Measurements from ENCODE around the gene SLK. TPM values are rescaled to one million over a fixed set of nuclear protein-coding genes. Genes with fewer than 3 reads are reported as not detected.

SLK gene
- total and polyA plus RNA-seq, 12 donors = 6.7 to 75.4 (median 30.6) TPM

DNA sequence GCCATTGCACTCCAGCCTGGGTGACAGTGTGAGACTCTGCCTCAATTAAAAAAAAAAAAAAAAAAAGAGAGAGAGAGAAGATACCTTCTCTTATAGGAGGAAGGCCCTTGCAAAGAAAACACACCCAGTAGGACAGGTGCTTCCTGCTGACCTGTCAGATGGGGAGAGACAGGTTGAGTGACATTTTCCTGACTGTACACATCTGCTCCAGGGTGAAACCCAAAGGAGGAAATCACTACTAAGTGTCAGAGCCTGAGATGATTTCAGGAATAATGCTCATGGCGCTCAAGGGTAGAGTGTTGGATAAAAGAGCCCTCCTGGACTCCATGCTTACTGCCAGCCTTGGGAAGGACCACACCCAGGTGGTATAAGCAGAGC lies 47.3 kb upstream of the SLK start:
- no peak for TF ChIP-seq POLR2A (IDR thresholded peaks at IDR 0.05)
- no peak for DNase-seq
- Histone ChIP-seq H3K9me3 (replicated peaks in 1 of 3) (no peaks in the 10 kb centered on the region), H3K36me3 (replicated peaks in 1 of 2) (no peaks in the 10 kb centered on the region), H3K4me1 (replicated peaks in 1 of 2) (peaks cover 28 to 31% of the 10 kb centered on the region in 2 donors), H3K27ac (no peak overlapping the region), H3K27me3 (no peaks in the 10 kb centered on the region), H3K4me3 (no peak overlapping the region)
- intact Hi-C loops (cut with DNase I) = loop anchor here in 1 of 2 donors (5.0 kb wide), 1 partner anchor 48 kb away; the partner anchor contains the start of gene SLK
- WGBS, 4 donors = 92 to 100% (median 96%) methylated on average over 1 of the region's 1 CpG

DNA sequence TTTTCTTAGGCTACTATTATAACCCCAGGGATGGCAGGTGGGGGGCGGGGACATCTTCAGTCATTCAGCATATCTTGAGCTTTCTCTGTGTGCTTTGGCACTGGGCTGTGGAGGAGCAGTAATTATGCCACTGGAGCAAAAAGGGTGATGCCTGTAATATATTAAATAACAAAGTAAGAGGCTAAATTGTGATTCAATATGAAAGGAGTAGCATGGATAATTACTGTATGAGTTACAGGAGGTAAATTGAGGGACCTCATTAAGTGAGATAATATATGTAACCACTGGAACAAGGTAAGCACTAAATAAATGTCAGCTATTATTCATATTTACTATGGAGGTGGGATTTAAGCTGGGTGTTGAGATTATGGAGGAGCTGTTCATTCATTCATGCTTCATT lies 45.7 kb upstream of the SLK start:
- Histone ChIP-seq H3K27me3 (no peaks in the 10 kb centered on the region), H3K27ac (no peak overlapping the region), H3K36me3 (replicated peaks in 1 of 2) (no peaks in the 10 kb centered on the region), H3K4me1 (replicated peaks in 1 of 2) (peaks cover 17 to 21% of the 10 kb centered on the region in 2 donors), H3K4me3 (no peak overlapping the region), H3K9me3 (replicated peaks in 1 of 3) (no peaks in the 10 kb centered on the region)
- WGBS, 4 donors = 91 to 100% (median 97%) methylated on average over 1 of the region's 1 CpG
- TF ChIP-seq POLR2A (IDR thresholded peaks at IDR 0.05) = no peak
- TF ChIP-seq, protein P1, sequence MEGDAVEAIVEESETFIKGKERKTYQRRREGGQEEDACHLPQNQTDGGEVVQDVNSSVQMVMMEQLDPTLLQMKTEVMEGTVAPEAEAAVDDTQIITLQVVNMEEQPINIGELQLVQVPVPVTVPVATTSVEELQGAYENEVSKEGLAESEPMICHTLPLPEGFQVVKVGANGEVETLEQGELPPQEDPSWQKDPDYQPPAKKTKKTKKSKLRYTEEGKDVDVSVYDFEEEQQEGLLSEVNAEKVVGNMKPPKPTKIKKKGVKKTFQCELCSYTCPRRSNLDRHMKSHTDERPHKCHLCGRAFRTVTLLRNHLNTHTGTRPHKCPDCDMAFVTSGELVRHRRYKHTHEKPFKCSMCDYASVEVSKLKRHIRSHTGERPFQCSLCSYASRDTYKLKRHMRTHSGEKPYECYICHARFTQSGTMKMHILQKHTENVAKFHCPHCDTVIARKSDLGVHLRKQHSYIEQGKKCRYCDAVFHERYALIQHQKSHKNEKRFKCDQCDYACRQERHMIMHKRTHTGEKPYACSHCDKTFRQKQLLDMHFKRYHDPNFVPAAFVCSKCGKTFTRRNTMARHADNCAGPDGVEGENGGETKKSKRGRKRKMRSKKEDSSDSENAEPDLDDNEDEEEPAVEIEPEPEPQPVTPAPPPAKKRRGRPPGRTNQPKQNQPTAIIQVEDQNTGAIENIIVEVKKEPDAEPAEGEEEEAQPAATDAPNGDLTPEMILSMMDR (IDR thresholded peaks at IDR 0.05) = no peak
- intact Hi-C loops (cut with DNase I) = no loop called here
- DNase-seq = no peak

DNA sequence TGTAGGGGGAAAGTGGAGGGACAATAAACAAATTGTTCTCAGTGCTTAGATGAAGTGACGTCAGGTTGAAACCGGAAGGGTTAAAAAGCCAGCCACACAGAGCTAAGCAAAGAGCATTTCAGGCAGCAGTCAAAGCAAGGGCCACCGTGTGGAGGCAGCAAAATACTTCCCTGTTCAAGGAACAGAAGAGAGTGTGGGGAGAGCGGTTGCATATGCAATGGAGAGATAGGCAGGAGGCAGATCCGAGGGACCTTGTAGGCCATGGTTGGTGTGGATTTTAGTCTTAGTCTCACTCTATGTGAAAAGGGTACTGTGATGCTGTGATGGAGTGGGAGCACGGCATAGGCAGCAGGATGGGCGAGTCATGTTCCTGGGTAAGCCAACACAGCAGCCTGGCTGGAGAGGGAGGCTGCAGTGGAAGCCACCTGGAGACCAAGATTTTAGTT lies 45.2 kb upstream of the SLK start:
- no peak overlapping the region for H3K4me3 ChIP-seq
- 50 to 58% (median 54%) methylated on average over 7 of the region's 7 CpGs for WGBS, 4 donors
- TF ChIP-seq, protein P1 (IDR thresholded peaks at IDR 0.05) = no peak
- TF ChIP-seq POLR2A (IDR thresholded peaks at IDR 0.05) = no peak
- H3K4me1 ChIP-seq (replicated peaks in 1 of 2) = peaks cover 14 to 15% of the 10 kb centered on the region in 2 donors
- intact Hi-C loops (cut with DNase I) = no loop called here
- H3K36me3 ChIP-seq (replicated peaks in 1 of 2) = no peaks in the 10 kb centered on the region
- DNase-seq = no peak
- no peaks in the 10 kb centered on the region for H3K27me3 ChIP-seq
- no peak overlapping the region for H3K27ac ChIP-seq
- no peaks in the 10 kb centered on the region for H3K9me3 ChIP-seq (replicated peaks in 1 of 3)

DNA sequence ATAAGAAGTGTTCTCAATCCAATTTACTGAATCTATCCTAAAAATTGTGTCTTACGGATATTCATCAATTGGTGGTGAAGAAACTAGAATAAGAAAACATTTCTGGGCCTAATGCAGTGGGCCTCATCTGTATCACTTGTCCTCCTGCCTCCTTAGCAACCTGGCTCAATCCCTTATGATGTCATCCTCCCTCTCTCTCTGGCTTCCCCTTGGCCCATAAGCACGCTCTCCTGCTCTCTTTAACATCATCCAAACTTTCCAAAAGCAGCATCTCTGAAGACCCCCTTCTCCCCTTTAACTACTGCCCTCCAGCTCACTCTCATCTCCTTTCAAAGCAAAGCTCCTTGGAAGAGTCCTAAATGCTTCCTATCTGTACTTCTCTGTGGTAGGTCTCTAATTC lies 44.3 kb upstream of the SLK start:
- intact Hi-C loops (cut with DNase I) = no loop called here
- TF ChIP-seq, protein P1 (IDR thresholded peaks at IDR 0.05) = no peak
- no peak for TF ChIP-seq POLR2A (IDR thresholded peaks at IDR 0.05)
- Histone ChIP-seq H3K9me3 (replicated peaks in 1 of 3) (no peaks in the 10 kb centered on the region), H3K36me3 (replicated peaks in 1 of 2) (no peaks in the 10 kb centered on the region), H3K4me3 (no peak overlapping the region), H3K27me3 (no peaks in the 10 kb centered on the region), H3K27ac (no peak overlapping the region), H3K4me1 (replicated peaks in 1 of 2) (peaks cover 7 to 8% of the 10 kb centered on the region in 2 donors)
- DNase-seq = no peak
- 92 to 95% (median 94%) methylated on average over 2 of the region's 2 CpGs for WGBS, 4 donors

DNA sequence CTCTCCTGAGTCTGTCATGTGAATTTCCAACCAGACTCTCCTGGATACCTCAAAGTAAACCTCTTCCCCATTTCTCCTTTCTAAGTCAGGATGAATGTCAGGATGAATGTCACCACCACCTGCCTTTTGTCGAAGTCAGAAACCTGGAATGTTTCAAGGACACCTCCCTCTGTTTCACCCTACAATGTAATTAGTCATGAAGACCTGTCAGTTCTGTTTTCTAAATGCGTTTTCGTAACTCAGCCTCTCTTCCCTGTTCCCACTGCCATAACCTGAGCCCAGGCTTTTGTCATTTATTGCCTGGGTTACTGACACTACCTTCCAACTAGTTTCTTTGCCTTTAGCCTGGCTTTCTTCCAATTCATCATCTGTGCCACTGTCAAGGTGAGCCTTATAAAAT lies 43.4 kb upstream of the SLK start:
- Histone ChIP-seq H3K27ac (no peak overlapping the region), H3K36me3 (replicated peaks in 1 of 2) (no peaks in the 10 kb centered on the region), H3K27me3 (no peaks in the 10 kb centered on the region), H3K4me1 (replicated peaks in 1 of 2) (peaks cover 5 to 7% of the 10 kb centered on the region in 2 donors), H3K9me3 (replicated peaks in 1 of 3) (no peaks in the 10 kb centered on the region), H3K4me3 (no peak overlapping the region)
- intact Hi-C loops (cut with DNase I) = no loop called here
- WGBS, 4 donors = 31 to 46% (median 36%) methylated on average over 2 to 3 of the region's 3 CpGs
- DNase-seq = no peak
- TF ChIP-seq, protein P1 (IDR thresholded peaks at IDR 0.05) = no peak
- no peak for TF ChIP-seq POLR2A (IDR thresholded peaks at IDR 0.05)
